Nephron (organoid): Measurements from ENCODE around the gene GSE1.

Source experiments
- H3K27ac Mint-ChIP-seq, 3 experiments: 2 replicates each; pipeline ENCODE4 v1.8.0; 2020; ENCODE audit warnings: mixed read lengths in 3 of 3, mild to moderate bottlenecking in 2 of 3, moderate library complexity in 1 of 3
- H3K27me3 Mint-ChIP-seq: 2 replicates; pipeline ENCODE4 v1.8.0; 2021; ENCODE audit warnings: low read depth, mild to moderate bottlenecking, moderate library complexity, mixed read lengths
- H3K36me3 Mint-ChIP-seq: 2 replicates; pipeline ENCODE4 v1.8.0; 2020; ENCODE audit warnings: low read depth, mixed read lengths
- H3K4me1 Mint-ChIP-seq: 2 replicates; pipeline ENCODE4 v1.8.0; 2020; ENCODE audit warnings: mixed read lengths
- H3K4me3 Mint-ChIP-seq, 3 experiments: 2 replicates each; pipeline ENCODE4 v1.8.0; 2020; ENCODE audit warnings: mild to moderate bottlenecking in 3 of 3, mixed read lengths in 3 of 3, moderate library complexity in 2 of 3
- H3K9me3 Mint-ChIP-seq: 2 replicates; pipeline ENCODE4 v1.8.0; 2020; ENCODE audit warnings: mixed read lengths
- CTCF ChIP-seq, 3 experiments: fragments of 200-600 bp; sonication (generic); IDR thresholded peaks; one replicate each; pipeline ENCODE4 v1.5.0; 2021; ENCODE audit warnings: antibody characterized with exemption in 3 of 3; ENCODE audit not compliant: unreplicated experiment in 3 of 3

The GSE1 gene

GRCh38 chr16:85650844-85651628 is 37.9 kb downstream of the GSE1 start:
- peaks cover 5% of the 10 kb centered on the region for H3K36me3 Mint-ChIP-seq
- TF ChIP-seq CTCF (IDR thresholded peaks at IDR 0.05; ENCODE audit: unreplicated experiment in 3 of 3), result no peak
- H3K27me3 Mint-ChIP-seq, result no peaks in the 10 kb centered on the region
- H3K9me3 Mint-ChIP-seq, result no peaks in the 10 kb centered on the region
- H3K4me3 Mint-ChIP-seq, result no peak overlapping the region
- no peak overlapping the region for H3K27ac Mint-ChIP-seq
- peaks cover 20% of the 10 kb centered on the region for H3K4me1 Mint-ChIP-seq

- peak overlapping the region; percentile 47 to 79 (median 76) for H3K27ac Mint-ChIP-seq
- H3K36me3 Mint-ChIP-seq, result peaks cover 9% of the 10 kb centered on the region
These were observed 38.7 kb downstream of the GSE1 start for GRCh38 chr16:85651629-85652430.

GRCh38 chr16:85652431-85653221 is 39.5 kb downstream of the GSE1 start:
- H3K36me3 Mint-ChIP-seq, result peaks cover 16% of the 10 kb centered on the region
- TF ChIP-seq CTCF (IDR thresholded peaks at IDR 0.05; ENCODE audit: unreplicated experiment in 3 of 3), result no peak
- H3K27me3 Mint-ChIP-seq, result no peaks in the 10 kb centered on the region
- H3K27ac Mint-ChIP-seq, result peak overlapping the region; percentile 47 to 79 (median 76)
- H3K4me1 Mint-ChIP-seq, result peaks cover 17% of the 10 kb centered on the region
- peak overlapping the region in 2 of 3 experiments; percentile 11 to 38 for H3K4me3 Mint-ChIP-seq
- H3K9me3 Mint-ChIP-seq, result no peaks in the 10 kb centered on the region

More at GRCh38 chr16:85651629-85652430, 38.7 kb downstream of the GSE1 start:
- H3K9me3 Mint-ChIP-seq, result no peaks in the 10 kb centered on the region
- no peaks in the 10 kb centered on the region for H3K27me3 Mint-ChIP-seq
- no peak for TF ChIP-seq CTCF (IDR thresholded peaks at IDR 0.05; ENCODE audit: unreplicated experiment in 3 of 3)
- peaks cover 17% of the 10 kb centered on the region for H3K4me1 Mint-ChIP-seq
- H3K4me3 Mint-ChIP-seq, result peak overlapping the region in 2 of 3 experiments; percentile 11 to 43

GRCh38 chr16:85653290-85653891 is 40.3 kb downstream of the GSE1 start:
- Mint-ChIP-seq H3K4me1 (peaks cover 17% of the 10 kb centered on the region), H3K4me3 (no peak overlapping the region), H3K36me3 (peaks cover 21% of the 10 kb centered on the region), H3K27ac (no peak overlapping the region), H3K9me3 (no peaks in the 10 kb centered on the region), H3K27me3 (no peaks in the 10 kb centered on the region)
- no peak for TF ChIP-seq CTCF (IDR thresholded peaks at IDR 0.05; ENCODE audit: unreplicated experiment in 3 of 3)

GRCh38 chr16:85654251-85655095 is 41.4 kb downstream of the GSE1 start:
- Mint-ChIP-seq H3K4me1 (peaks cover 15% of the 10 kb centered on the region), H3K27me3 (no peaks in the 10 kb centered on the region), H3K4me3 (no peak overlapping the region), H3K9me3 (no peaks in the 10 kb centered on the region), H3K36me3 (peaks cover 29% of the 10 kb centered on the region), H3K27ac (no peak overlapping the region)
- TF ChIP-seq CTCF (IDR thresholded peaks at IDR 0.05; ENCODE audit: unreplicated experiment in 3 of 3), result no peak
